ENCODE results near the gene FGL2.
"Not testable (repeated sequence)": the region's sequence is repeated elsewhere in the genome, so short reads cannot be mapped to it uniquely, and the experiment has no call there.

FGL2 gene

DNA sequence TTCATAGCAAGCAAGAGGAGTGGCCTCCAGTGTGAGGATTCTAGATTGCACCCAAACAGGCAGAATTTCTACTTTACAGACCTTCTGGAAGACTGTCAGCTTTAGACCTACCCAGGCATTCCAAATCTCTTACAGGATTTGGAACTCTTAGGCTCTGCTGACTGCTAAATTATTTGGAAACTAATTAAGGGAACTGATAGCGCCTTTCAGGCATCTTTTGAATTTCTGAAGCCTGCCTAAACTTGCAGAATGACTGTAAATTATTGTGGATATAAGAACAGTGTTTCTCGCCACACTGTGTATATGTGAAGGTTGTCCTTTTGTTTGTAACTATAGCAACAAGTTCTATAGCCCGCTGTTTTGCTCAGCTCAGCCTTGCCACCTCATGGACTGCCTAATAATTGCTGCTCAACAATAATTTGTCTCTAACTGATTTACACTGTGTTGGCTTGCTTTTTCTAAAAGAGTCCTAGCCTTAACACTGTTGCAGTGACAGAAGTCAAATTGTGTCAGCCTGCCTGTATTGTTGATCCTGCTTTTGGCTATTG is 44.6 kb downstream of the FGL2 start:
- DNase-seq: not testable (repeated sequence)

GRCh38 chr7:77152232-77152631 is 47.4 kb downstream of the FGL2 start:
- DNase-seq: not testable (repeated sequence)

Measured in SIG-M5 (cell line).